DMS153 (cell line): Measurements from ENCODE around the gene EXOC6B.

ENCODE experiments used
- DNase-seq: peaks from one replicate; lab custom pipeline; 2025; lab: John Stamatoyannopoulos, UW

EXOC6B gene

GRCh38 chr2:72132981-72133720 lies 692.7 kb downstream of the EXOC6B start:
- no peak for DNase-seq

- no peak for DNase-seq
These were observed 693.7 kb downstream of the EXOC6B start for GRCh38 chr2:72131916-72132841.

GRCh38 chr2:72131371-72131891 lies 694.4 kb downstream of the EXOC6B start:
- no peak for DNase-seq

GRCh38 chr2:72130659-72131360 lies 695.0 kb downstream of the EXOC6B start:
- no peak for DNase-seq

GRCh38 chr2:72129681-72130340 lies 696.0 kb downstream of the EXOC6B start:
- no peak for DNase-seq

- no peak for DNase-seq
These were observed 697.0 kb downstream of the EXOC6B start for GRCh38 chr2:72128843-72129227.

GRCh38 chr2:72128059-72128842 lies 697.6 kb downstream of the EXOC6B start:
- no peak for DNase-seq

GRCh38 chr2:72127401-72128058 lies 698.3 kb downstream of the EXOC6B start:
- DNase-seq: no peak

- no peak for DNase-seq
These were observed 699.4 kb downstream of the EXOC6B start for GRCh38 chr2:72126186-72127100.
